Muscle layer of duodenum (tissue), 2 donors: ENCODE results near the gene SLC4A3.

Experiments
- H3K27ac ChIP-seq: one replicate; pipeline ENCODE4 v1.7.0; 2013; ENCODE audit warnings: mild to moderate bottlenecking, low read length
- H3K27me3 ChIP-seq: one replicate; pipeline ENCODE4 v1.7.0; 2013; ENCODE audit warnings: low read depth, mild to moderate bottlenecking, control low read depth, low read length
- H3K36me3 ChIP-seq, 2 donors: one replicate each; pipeline ENCODE4 v1.7.0; 2013; ENCODE audit warnings: low read length in 2 of 2, control low read depth in 1 of 2, mild to moderate bottlenecking in 1 of 2; ENCODE audit not compliant: insufficient read depth in 2 of 2, control insufficient read depth in 1 of 2
- H3K4me1 ChIP-seq, 2 donors: one replicate each; pipeline ENCODE4 v1.7.0; 2013; ENCODE audit warnings: low read length in 2 of 2, mild to moderate bottlenecking in 2 of 2, control low read depth in 1 of 2, moderate library complexity in 1 of 2; ENCODE audit not compliant: insufficient read depth in 2 of 2, control insufficient read depth in 1 of 2
- H3K4me3 ChIP-seq, 2 donors: one replicate each; pipeline ENCODE4 v1.7.0; 2013; ENCODE audit warnings: low read length in 2 of 2, low read depth in 1 of 2, mild to moderate bottlenecking in 1 of 2
- H3K9me3 ChIP-seq, 2 donors: one replicate each; pipeline ENCODE4 v1.7.0; 2013; ENCODE audit warnings: low read length in 2 of 2, control low read depth in 1 of 2, mild to moderate bottlenecking in 1 of 2; ENCODE audit not compliant: control insufficient read depth in 1 of 2
- donor health status: healthy.

The SLC4A3 gene

GRCh38 chr2:219615036-219615435, 12.4 kb upstream of the SLC4A3 start:
- peaks cover 30 to 51% of the 10 kb centered on the region in 2 donors for H3K36me3 ChIP-seq
- no peaks in the 10 kb centered on the region for H3K27me3 ChIP-seq
- H3K9me3 ChIP-seq, result no peaks in the 10 kb centered on the region
- no peak overlapping the region for H3K27ac ChIP-seq
- no peak overlapping the region for H3K4me3 ChIP-seq
- no peaks in the 10 kb centered on the region for H3K4me1 ChIP-seq

GRCh38 chr2:219615894-219616293, 11.5 kb upstream of the SLC4A3 start:
- Histone ChIP-seq H3K4me3 (no peak overlapping the region), H3K27ac (no peak overlapping the region), H3K4me1 (no peaks in the 10 kb centered on the region), H3K36me3 (peaks cover 28 to 47% of the 10 kb centered on the region in 2 donors), H3K27me3 (no peaks in the 10 kb centered on the region), H3K9me3 (no peaks in the 10 kb centered on the region)

GRCh38 chr2:219616550-219616949, 10.9 kb upstream of the SLC4A3 start:
- Histone ChIP-seq H3K4me1 (no peaks in the 10 kb centered on the region), H3K27ac (no peak overlapping the region), H3K9me3 (no peaks in the 10 kb centered on the region), H3K4me3 (no peak overlapping the region), H3K36me3 (peaks cover 24 to 41% of the 10 kb centered on the region in 2 donors), H3K27me3 (no peaks in the 10 kb centered on the region)

GRCh38 chr2:219618733-219619122, 8.7 kb upstream of the SLC4A3 start:
- Histone ChIP-seq H3K27ac (no peak overlapping the region), H3K4me3 (no peak overlapping the region), H3K9me3 (no peaks in the 10 kb centered on the region), H3K27me3 (no peaks in the 10 kb centered on the region), H3K4me1 (no peaks in the 10 kb centered on the region), H3K36me3 (peaks cover 18 to 31% of the 10 kb centered on the region in 2 donors)

- H3K27me3 ChIP-seq, result no peaks in the 10 kb centered on the region
- H3K27ac ChIP-seq, result no peak overlapping the region
- no peaks in the 10 kb centered on the region for H3K9me3 ChIP-seq
- no peak overlapping the region for H3K4me3 ChIP-seq
- no peaks in the 10 kb centered on the region for H3K4me1 ChIP-seq
- peaks cover 16 to 26% of the 10 kb centered on the region in 2 donors for H3K36me3 ChIP-seq
These were observed 8.2 kb upstream of the SLC4A3 start for GRCh38 chr2:219619235-219619634.

GRCh38 chr2:219620546-219620945, 6.9 kb upstream of the SLC4A3 start:
- Histone ChIP-seq H3K4me3 (no peak overlapping the region), H3K27me3 (no peaks in the 10 kb centered on the region), H3K4me1 (no peaks in the 10 kb centered on the region), H3K36me3 (peaks cover 9 to 12% of the 10 kb centered on the region in 2 donors), H3K9me3 (no peaks in the 10 kb centered on the region), H3K27ac (no peak overlapping the region)

GRCh38 chr2:219621935-219622334, 5.5 kb upstream of the SLC4A3 start:
- Histone ChIP-seq H3K27ac (no peak overlapping the region), H3K4me3 (no peak overlapping the region), H3K27me3 (peaks cover 3% of the 10 kb centered on the region), H3K9me3 (no peaks in the 10 kb centered on the region), H3K36me3 (no peaks in the 10 kb centered on the region), H3K4me1 (no peaks in the 10 kb centered on the region)

GRCh38 chr2:219622472-219622871, 5.0 kb upstream of the SLC4A3 start:
- Histone ChIP-seq H3K4me3 (no peak overlapping the region), H3K27ac (no peak overlapping the region), H3K36me3 (no peaks in the 10 kb centered on the region), H3K9me3 (no peaks in the 10 kb centered on the region), H3K27me3 (peaks cover 5% of the 10 kb centered on the region), H3K4me1 (no peaks in the 10 kb centered on the region)

- Histone ChIP-seq H3K36me3 (no peaks in the 10 kb centered on the region), H3K27me3 (peaks cover 5% of the 10 kb centered on the region), H3K4me1 (peaks cover 0 to 7% of the 10 kb centered on the region in 2 donors), H3K27ac (no peak overlapping the region), H3K4me3 (no peak overlapping the region), H3K9me3 (no peaks in the 10 kb centered on the region)
These were observed 2.9 kb upstream of the SLC4A3 start for GRCh38 chr2:219624565-219624964.

- no peaks in the 10 kb centered on the region for H3K36me3 ChIP-seq
- H3K4me3 ChIP-seq, result no peak overlapping the region
- H3K27me3 ChIP-seq, result peaks cover 5% of the 10 kb centered on the region
- H3K4me1 ChIP-seq, result peaks cover 0 to 7% of the 10 kb centered on the region in 2 donors
- no peaks in the 10 kb centered on the region for H3K9me3 ChIP-seq
- no peak overlapping the region for H3K27ac ChIP-seq
These were observed 2.3 kb upstream of the SLC4A3 start for GRCh38 chr2:219625179-219625578.

- Histone ChIP-seq H3K27ac (no peak overlapping the region), H3K36me3 (no peaks in the 10 kb centered on the region), H3K27me3 (peaks cover 5% of the 10 kb centered on the region), H3K9me3 (no peaks in the 10 kb centered on the region), H3K4me1 (peaks cover 0 to 7% of the 10 kb centered on the region in 2 donors), H3K4me3 (no peak overlapping the region)
These were observed 890 bp upstream of the SLC4A3 start for GRCh38 chr2:219626540-219626939.

- Histone ChIP-seq H3K4me3 (peak overlapping the region in 1 of 2 donors; percentile 60), H3K27ac (no peak overlapping the region), H3K27me3 (peaks cover 5% of the 10 kb centered on the region), H3K36me3 (no peaks in the 10 kb centered on the region), H3K9me3 (no peaks in the 10 kb centered on the region), H3K4me1 (peaks cover 0 to 7% of the 10 kb centered on the region in 2 donors)
These were observed 980 bp downstream of the SLC4A3 start for GRCh38 chr2:219628235-219628985.
